IPS-NIHi7 (cell line): Measurements from ENCODE around the gene ZCCHC7.
A peak's percentile ranks its signal among the peaks of the same experiment; 100 is the strongest.
"Not testable (repeated sequence)": the region's sequence is repeated elsewhere in the genome, so short reads cannot be mapped to it uniquely, and the experiment has no call there.

Experiments
- DNase-seq: peaks from one replicate; pipeline ENCODE4 v3.0.0; 2012; ENCODE audit warnings: mixed read lengths; ENCODE audit errors: extremely low spot score

Gene ZCCHC7

DNA sequence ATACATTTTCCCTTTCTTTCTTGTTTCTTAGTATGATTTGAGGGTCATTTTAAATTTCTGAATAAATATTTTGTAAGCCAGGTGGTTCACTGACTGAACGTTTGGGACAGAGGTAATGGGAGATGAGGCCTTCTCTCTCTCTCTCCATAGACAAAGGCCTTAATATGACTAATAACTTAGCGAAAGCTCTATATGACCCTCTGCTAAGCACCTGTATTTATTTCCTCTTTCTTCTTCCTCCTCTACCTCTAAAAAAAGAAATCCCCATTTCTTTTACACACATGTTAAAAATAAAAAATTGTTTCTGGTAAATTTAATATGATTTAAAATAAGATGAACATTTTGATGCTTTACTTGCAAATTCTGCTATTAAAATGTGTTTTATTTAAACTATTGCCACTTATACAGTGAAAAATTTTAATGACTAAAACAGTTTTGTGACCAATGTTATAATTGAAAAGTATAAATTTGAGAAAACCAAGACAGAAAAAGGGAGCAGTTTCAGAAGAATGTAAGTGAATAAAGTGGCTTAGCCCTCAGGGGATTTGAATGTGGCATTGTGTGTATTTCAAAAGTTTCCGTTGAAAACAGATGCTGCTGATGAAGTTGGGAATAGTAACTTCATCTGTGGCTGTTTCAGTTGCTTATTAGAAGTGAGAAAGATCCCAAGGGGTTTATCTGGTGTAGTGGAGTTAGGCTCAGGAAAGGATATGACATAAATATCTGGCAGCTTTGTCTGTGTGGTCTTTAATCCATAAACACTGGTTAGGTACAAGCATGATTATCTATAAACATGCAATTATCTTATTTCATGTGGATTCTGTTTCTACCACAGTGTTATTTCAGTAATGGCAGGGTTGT, 173.5 kb downstream of the ZCCHC7 start:
- DNase-seq, result no peak

DNA sequence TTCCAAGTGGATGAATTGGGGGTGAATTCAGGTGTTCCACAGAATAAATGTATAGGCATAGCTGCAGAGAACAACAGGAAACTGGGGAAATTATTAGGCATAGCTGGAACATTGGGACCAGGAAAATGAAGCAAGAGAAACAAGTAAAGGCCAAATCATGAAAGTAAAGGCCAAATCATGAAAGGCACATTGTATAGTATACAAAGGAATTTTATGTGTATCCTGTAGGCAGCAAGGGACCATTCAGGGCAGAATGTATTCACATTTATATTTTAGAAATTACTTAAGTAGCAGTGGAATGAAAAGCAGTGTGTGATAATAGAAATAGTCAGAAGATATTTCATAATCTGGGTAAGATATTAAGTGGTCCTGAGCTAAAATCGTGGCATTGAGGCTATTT, 174.8 kb downstream of the ZCCHC7 start:
- no peak for DNase-seq

DNA sequence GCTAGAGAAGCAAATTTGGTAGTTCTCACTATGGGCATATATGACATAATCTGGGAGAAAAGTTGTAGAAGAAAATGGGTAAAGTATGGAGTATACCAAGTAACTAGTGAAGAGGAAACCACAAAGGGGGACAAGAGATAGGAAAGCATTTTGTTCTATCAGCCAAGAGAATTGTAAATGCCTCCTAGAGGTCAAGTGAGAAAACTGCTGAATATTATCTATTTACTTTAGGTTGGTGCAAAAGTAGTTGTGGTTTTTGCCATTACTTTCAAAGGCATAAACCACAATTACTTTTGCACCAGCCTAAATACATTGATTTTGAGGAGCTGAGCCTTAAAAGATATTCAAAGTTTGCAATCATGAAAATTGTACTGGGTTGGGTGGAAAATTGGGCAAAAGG, 175.4 kb downstream of the ZCCHC7 start:
- DNase-seq, result peak; percentile 24

DNA sequence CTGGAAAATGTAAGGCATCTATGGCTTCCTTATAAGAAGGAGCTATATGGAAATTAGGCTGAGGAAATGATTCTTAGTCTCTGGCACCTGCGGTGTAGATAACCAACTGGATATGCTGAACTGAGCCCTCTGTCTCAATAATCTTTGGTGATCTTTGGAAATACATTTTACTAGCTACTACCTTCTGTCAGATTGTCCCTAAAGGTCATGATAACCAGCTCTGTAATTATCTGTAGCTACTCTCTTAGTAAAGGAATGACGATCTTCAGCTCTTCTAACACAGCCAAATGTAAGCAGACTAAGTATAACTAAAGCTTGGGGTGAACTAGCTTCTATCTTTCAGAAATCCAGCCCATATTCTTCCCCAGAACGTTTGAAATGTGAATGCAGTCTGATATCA, 177.2 kb downstream of the ZCCHC7 start:
- DNase-seq, result no peak

DNA sequence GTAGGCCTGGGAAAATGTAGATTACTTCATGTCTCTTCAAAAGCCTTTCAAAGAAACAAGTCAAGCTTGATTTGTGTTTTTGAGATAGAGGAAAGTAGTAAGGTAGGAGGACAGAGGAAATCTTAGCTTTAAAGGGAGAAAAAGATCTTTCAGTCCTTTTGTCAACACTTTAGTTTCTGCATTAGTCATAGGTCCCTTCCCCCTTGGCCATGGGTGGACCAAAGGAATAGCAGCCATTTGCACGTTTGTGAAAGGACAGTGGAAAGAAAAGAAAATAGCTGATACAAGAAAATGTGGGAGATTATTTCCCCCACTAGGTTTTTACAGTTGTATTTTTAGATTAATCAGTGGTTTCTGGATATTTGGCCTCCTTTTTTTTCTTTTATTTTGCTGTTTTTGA, 180.2 kb downstream of the ZCCHC7 start:
- DNase-seq, result peak; percentile 12

DNA sequence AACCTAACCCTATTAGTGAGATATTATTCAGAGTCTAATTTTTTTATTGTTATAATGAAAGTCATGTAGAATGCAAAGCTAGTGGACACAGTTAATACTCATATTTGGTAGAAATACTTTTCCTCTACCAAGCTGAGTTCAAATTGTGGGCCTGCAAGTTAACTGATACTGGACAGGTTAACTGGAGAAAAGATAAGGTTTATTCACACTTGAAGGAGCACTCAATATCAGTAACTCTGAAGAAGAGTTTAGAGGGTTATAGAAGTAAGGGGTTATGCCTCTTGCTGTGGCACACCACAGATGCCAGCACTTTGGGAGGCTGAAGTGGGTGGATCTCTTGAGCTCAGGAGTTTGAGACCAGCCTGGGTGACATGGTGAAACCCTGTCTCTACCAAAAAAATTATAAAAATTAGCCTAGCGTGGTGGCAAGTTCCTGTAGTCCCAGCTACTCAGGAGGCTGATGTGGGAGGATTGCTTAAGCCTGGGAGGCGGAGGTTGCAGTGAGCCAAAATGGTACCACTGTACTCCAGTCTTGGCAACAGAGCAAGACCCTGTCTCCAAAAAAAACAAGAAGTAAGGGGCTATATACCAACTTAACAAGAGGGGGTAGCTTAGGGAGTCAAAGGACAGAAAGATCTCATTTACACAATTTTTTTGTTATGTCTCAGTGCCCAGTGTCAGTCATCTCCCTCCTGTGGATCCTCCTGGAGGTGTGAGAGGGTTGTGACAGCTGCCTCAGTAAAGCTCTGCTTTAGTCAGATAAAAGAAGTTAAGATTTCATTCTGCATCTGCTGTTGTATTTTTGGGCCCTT, 180.9 kb downstream of the ZCCHC7 start:
- DNase-seq, result peak; percentile 8

DNA sequence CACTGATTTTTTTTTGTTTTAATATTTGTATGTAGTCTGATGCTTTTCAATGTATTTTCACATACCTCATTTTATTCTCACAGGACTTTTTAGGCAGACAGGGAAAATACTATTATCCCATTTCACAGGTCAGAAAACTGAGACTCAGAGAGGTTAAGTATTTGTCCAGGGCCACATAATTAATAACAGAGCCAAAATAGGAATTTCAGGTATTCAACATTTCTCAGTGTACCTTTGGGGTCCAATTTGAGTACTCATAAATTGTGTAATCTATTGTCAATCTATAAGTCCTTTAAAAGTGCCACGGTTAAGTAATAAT, 181.4 kb downstream of the ZCCHC7 start:
- no peak for DNase-seq

DNA sequence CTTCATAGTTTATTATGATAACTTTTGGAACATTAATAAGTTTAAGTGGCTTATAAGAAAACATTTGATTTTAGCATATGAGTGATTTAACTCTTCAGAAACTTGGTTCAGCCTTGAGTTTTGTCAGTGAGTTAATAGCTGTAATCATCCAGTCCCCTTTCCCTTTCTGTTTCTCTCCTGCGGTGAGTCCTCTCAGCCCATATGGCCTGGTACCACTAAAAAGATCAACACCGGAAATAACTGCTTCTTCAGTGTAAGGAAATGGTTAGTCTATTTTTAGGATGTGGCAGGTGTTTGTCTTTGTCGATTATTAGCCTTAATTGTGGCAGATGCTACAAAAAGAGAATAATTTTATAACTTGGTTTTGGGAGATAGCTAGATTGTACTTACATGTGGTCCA, 181.9 kb downstream of the ZCCHC7 start:
- no peak for DNase-seq

DNA sequence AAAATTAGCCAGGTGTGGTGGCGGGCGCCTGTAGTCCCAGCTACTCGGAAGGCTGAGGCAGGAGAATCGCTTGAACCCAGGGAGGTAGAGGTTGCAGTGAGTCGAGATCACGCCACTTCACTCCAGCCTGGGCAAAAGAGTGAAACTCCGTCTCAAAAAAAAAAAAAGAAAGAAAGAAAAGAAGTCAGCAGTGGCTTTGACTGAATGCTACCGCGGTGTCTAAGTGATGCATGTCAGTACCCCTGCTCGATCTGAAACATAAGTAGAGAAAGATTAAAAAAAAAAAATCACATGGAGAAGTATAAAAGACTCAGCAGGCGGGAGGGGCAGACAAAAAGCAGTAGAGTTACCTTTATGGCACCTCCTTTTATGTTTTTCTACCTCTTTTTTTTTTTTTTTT, 182.9 kb downstream of the ZCCHC7 start:
- not testable (repeated sequence) for DNase-seq

DNA sequence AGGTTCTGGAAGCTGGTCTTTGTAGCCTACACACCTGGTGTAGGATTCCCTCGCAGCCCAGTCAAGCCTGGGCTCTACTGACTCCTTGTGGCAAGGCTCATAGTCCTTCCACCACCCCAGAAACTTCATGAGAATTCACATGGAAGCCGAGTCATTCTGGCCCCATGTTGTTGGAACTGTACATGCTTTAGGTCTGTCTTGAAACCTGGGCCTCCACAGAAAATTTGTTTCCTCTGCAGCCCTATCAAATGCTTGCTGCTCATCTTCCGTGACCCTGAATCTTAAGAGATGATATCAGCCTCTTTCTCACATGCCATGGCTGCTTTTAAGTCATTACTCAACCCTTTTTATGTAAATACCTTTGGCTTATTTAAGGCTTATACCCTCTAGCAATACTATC, 188.8 kb downstream of the ZCCHC7 start:
- DNase-seq, result peak; percentile 66

DNA sequence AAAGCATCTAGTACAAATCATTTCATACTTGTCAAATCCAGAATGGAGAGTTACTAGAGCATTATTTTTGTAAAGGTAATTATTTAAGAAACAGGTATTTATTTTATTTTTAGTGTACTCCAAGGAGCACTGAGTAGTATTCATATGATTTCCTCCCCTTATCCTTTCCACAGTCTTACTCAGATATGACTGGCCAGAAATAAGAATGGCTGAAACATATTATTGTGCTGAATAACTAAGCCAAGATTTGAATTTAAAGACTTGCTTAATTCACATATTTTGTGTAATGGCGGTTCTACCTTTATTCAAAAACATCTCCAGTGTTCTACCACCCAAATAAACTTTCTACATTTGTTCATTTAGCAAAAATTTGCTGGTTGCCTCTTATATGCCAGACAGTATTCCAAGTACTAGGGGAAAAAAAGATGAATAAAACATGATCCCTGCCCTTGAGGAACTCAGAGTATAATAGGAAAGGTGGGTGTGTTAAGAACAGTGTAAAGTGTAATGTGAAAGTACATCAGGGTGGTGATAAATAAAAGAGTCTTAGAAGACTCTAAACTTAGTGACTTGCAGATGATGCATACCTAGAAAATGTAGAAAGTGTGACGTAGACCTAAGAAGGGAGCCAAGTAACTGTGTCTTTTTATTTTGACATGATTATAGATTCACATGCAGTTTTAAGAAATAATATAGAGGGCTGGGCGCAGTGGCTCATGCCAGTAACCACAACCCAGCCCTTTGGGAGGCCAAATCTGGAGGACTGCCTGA, 191.7 kb downstream of the ZCCHC7 start:
- no peak for DNase-seq

DNA sequence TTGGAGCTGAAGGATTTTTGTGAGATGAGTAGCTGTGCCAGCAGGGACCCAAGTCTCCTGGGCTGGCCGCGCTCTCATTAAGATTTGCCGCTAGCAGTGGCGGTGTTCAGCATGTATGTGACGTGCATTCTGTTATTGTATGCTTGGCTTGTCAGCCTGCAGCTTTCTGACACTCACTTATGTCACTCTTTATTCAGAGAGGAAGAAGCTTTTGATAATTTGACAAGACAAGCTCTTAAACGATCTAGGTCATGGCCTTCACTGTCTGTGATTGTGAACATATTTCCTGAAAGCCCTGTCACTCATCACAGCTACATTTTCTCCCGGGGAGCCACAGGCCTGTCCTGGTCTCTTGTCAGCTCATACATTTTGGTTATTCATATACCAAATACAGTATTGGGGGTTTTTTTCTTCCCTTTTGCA, 203.9 kb downstream of the ZCCHC7 start:
- DNase-seq, result no peak

DNA sequence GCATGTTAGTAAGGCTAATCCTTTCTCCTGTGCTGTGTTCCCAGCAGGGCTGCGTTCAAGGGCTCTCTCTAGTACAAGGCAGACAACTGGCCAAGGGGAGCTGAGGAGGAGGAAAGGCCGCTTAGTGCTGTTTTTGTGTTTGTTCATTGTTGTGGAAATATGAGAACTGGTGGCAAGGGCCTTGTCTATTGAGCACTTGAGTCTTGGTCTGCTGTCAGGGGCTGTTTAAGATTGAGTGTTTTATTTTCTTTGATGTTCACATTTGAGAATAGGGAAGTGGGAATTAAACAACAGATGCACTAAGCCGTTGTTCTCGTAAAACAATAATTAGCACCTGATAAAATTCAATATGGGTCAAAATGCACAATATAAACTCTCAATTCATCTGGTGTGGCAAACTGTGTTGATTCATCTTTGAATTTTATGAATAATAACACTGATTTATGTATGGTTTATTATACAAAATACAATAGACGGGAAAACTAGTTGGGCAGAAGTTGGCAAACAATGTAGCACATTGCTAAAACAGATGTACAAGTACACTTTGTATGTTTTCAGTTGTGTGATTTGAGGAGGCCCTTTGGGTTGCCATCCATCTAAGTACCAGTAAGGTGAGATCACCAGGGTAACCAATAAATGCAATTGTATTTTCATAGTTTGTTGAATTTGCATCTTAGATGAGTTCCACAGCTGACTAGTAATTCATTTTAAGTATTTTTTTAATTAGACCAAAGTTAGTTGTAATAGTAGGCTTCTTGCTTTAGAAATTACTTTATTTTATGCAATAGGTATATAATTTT, 204.5 kb downstream of the ZCCHC7 start:
- DNase-seq, result no peak

DNA sequence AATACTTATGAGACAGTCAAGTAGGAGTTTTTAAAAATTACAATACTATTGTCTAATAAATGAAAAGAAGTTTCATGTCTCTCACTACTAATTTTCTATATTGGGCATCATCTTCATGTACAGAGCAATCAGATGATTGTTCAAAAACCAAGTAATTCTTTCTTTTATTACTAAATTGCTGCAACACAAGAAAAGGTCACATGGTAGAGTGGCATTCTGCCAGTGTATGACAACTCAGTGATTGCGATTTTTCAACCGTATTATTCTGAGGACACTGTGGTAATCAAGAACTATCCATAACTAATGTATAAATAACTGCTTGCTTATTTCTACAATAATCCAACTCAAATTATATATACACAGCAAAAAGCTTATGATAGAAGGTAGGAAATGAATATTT, 205.4 kb downstream of the ZCCHC7 start:
- no peak for DNase-seq

DNA sequence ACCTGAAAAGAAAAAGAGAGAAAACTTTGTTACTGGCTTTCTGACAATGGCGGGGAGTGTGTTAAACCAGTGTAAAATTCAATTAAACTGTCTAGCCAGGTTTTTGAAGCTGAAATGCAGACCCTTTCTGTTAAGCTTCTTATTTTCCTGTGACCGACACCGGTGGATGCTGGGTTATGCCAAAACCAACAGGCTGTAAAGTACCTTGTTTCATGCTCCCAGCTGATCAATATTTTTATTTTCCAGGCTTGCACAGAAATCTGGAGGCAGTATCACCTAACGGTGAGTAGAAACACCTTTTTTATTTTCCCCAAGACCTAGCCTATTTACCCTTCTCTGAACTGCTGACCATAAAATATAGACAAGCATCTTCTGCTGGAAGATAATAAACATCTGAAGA, 207.2 kb downstream of the ZCCHC7 start:
- no peak for DNase-seq

DNA sequence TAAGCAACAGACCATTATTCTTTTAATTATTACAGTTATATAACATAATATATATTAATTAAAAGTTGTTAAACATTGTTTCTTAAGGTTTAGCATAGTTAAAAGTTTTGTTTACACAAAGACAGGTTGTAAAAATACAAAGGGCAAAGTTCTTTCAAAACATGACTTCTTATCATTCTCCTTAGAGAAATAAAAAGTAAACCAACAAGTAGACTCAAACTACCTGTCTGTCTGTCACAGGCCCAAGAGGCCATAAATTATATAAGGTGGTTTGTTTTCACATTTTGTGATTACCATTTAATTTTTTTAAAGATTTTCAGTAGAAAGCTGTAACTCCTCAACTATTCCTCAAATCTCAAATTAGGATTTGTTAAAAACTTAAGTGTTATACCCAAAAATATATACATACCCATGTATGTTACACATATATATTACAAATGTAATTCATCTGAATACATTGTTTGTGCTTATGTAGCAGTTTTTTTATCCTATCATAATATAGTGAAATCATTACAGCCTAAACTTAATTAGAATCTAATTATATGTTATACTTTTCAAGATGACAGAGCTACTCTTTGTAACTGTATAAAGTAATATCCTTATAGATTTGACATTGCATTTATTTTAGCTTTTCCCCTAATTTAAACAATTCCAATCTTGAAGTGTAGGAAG, 208.3 kb downstream of the ZCCHC7 start:
- no peak for DNase-seq

DNA sequence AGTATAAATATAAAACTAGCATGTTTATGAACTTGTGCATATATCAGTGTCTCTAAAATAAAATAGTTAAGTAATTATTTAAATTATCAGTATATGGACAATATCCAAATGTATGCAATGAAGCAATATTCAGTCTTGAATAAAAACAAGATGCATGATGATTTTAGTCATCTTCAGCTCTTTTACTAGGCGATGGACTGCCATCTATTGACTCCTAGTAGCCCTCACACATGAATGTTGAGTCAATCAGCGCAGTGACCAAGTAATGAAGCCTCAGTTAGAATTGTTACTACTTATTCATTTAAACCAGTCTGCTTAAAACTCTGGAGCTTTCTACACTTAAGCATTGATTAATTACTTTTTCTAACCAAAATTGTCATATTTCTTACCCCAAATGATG, 209.2 kb downstream of the ZCCHC7 start:
- DNase-seq, result no peak

DNA sequence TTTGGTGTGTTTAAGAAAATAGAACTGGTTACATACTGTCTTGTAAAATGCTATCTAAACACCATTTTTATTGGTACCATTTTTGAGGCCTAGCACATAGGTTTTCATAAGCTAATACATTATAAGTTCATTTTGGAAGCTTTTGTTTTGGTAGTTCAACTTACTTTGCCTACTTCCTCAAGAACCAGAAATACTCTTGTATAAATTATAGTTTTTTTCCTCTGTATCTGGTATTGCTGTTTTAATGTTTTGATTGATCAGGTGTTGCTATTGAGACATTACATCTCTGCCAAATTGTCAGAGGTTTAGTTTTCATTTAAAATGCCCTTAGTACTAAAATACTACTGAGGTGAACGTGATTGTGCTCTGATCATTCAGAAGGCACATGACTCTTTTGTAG, 211.5 kb downstream of the ZCCHC7 start:
- DNase-seq, result no peak

DNA sequence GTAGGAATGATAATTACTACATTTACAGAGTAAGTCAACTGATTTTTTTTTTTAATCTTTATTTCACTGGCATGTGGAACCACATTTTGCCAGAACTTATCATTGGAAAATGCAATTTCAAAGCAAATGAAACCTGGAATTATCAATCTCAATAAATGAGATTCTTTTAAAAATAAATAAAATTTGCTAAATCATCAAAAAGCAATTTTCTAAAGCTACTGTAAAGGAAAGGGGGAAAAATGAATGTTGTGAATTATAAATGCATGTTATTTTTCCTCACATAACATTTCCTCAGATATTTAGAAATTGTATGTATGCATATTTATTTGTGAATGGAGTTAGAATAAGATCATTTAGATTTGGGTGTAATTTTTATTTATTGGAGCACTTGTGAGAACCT, 212.2 kb downstream of the ZCCHC7 start:
- no peak for DNase-seq

DNA sequence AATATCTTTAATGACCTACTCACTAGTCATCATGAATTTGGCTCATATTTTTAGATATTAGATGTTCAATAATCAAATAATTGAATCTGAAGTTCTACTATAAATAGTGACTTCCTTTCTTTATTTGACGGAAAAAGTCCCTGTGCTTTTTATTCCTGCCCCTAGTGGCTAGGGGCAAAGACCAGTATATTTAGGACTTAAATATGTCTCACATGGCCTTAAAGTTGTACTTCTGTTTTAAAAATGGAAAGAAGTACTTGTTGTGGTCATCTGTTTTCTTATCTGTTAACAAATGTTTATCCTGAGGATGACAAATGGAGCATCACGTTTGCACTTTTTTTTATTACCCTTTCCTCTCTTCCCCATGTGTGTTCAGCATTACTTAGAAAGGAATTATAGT, 212.9 kb downstream of the ZCCHC7 start:
- DNase-seq, result no peak

DNA sequence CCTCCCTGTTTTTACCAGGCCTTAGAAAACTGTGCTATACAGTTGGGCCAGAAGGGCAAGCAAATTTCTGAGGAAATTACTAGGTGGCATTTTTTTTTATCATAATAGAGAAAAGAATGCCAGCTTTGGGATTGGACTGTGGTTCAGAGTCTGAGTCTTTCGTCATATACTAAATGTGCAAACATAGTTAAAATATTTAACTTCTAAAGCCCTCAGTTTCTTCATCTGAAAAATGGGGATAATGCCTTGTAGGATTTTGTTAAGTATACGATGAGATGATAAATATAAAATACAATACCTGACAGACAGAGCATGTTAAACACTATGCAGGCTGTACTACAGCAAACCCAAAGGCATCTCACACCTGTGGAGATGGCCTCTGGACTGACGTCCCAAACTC, 214.9 kb downstream of the ZCCHC7 start:
- DNase-seq, result no peak
